DMS79 treated with DMSO at 0.1 percent for 48 hours (cell line): Measurements from ENCODE around the gene HLA-DRB1.
"Not testable (repeated sequence)": the region's sequence is repeated elsewhere in the genome, so short reads cannot be mapped to it uniquely, and the experiment has no call there.

ENCODE experiments used
- DNase-seq: peaks from one replicate; lab custom pipeline; 2025; lab: John Stamatoyannopoulos, UW

HLA-DRB1 gene

DNA sequence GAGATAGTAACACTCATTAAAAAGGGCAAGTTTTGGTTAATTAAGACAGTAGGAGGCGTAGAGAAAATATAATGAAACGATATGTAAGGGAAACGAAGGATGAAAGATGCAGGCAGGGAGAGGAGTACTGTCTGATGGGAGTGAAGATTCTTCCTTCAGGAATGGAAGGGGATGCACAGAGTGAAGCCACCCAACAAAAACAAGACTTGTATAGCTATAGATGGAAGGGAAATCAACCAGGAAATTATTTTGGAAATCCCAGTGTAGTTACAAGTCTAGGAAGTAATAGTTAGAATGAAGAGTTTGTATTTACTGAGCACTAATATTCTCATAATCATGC lies 19.7 kb upstream of the HLA-DRB1 start:
- no peak for DNase-seq

DNA sequence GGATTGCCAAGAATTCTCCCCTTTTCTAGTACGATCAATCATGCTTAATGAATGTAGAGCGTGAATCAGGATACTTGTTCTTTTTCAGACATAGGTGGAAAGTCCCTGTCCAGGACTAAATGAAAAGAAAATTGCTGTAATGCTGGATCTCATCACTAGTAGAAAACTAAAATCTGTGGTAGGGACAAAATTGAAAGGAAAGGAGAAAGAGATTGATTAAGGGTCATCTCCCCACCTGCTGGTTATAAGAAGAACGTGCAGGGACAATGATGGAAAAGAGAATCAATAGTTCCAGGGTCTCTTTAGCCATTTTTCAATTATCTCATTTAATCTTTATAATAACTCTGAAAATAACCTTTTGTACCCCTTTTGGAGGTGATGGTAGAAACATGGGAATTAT lies 18.7 kb upstream of the HLA-DRB1 start:
- no peak for DNase-seq

DNA sequence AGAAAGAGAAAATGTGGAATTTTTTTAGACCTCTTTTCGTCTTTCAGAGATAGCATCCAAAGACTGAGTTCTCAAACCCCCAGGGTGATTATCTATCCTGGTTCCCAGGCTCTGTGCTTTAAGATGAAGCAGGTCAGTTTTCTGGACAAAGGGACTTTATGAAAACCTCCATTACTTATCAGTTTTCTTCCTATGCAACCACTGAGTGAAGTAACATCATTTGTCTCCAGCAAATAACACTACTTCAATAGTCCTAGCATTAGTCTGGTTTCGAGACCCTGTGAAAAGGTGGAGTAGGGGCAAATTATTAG lies 18.3 kb upstream of the HLA-DRB1 start:
- DNase-seq: no peak

DNA sequence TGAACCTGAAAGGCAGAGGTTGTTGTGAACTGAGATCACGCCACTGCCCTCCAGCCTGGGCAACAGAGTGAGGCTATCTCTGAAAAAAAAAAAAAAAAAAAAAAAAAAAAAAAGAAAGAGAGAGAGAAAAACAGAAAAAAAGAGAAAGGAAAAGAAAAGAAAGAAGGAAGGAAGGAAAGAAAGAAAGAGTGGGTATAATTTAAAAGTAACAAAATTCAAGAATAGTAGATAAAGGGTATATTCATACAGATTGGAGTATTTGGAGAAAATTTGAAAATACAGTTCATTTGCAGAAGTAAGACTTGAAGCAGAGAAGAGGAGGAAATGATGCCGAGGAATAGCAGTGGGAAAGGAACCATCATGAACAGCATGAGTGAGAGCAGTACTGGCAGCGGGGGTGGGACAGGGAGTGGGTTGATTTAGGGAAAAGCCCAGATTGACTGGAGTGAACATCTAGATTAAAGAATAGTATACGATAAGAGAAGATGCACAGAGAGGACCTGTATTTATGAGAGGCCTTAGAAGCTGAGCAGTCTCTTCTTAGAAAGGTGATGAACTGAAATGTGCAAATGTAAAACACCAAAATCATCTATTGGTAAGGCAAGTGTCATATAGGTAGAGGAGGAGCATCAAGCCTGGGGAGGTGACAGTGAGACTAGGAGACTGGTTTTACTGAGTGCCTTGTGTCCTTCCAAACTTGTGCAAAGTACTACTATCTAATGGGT lies 17.8 kb upstream of the HLA-DRB1 start:
- DNase-seq: no peak

DNA sequence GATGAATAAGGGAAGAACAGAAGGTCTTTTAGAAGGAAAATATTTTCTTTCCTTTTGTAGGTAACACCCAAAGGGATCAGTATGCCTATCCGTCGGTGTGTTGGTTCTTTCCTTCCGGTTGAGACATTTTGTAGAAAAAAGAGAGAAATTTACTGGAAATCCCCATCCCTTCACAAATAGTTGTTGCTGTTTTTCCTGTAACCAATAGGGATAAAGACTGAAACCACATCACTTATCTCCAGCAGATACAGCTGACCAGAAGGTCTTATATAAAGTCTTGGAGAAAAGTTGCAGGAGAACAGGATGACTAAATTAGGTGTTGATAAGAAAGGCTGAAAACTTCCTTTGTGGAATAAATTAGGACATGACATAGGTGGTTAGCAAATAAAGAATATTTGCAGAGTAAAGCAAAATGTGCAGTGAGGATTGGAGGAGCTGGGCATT lies 14.8 kb upstream of the HLA-DRB1 start:
- DNase-seq: no peak

DNA sequence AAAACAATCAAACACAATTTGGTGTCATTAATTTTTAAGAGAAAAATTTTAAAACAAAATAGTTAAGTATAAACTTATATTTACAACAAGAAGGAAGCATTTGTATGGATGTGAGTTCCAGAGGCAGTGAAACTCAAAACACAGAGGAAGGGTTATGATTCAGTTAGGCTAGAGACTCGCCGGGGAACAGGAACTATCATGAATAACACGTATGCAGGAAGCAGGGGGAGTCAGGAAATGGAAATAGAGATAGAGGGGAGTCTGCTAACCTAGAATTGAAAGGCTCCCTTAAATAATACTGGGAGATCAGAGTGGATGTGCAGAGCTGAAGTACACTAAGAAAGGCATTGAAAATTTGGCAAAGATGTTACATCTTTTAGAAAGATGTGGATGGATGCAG lies 14.2 kb upstream of the HLA-DRB1 start:
- no peak for DNase-seq

GRCh38 chr6:32603222-32603621 lies 13.6 kb upstream of the HLA-DRB1 start:
- DNase-seq: no peak

DNA sequence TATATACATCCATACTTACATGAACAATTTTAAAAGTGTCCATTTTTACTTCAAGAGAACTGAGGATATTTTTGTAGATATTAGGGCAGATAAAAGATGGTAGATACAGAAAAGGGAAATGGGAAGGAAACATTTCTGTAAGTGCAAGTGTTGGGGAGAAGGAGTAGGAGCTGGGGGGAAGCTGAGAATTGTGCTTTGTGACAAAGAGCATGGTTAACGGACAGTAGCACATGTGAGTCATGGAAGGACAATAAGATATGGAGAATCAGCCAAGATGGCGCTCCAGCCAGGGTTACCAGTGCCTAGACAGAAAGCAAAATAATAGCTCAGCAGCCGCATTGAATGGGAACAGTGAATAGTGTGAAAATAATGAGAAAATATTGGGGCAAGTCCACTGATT lies 12.7 kb upstream of the HLA-DRB1 start:
- DNase-seq: no peak

- no peak for DNase-seq
Observed at GRCh38 chr6:32597024-32597423, 7.4 kb upstream of the HLA-DRB1 start.

DNA sequence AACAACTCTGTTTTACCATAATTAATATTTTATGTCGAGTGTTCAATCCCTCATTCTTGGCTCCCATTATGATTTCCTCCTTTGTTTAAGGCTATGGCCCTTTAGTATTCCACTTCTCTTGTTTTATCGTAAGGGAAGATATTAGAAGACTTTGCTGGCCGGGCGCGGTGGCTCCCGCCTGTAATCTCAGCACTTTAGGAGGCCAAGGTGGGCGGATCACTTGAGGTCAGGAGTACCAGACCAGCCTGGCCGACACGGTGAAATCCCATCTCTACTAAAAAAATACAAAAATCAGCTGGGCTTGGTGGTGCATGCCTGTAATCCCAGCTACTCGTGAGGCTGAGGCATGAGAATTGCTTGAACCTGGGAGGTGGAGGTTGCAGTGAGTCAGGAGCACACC lies 1.1 kb upstream of the HLA-DRB1 start:
- not testable (repeated sequence) for DNase-seq

- no peak for DNase-seq
Observed at GRCh38 chr6:32588156-32588555, 1.5 kb downstream of the HLA-DRB1 start.

DNA sequence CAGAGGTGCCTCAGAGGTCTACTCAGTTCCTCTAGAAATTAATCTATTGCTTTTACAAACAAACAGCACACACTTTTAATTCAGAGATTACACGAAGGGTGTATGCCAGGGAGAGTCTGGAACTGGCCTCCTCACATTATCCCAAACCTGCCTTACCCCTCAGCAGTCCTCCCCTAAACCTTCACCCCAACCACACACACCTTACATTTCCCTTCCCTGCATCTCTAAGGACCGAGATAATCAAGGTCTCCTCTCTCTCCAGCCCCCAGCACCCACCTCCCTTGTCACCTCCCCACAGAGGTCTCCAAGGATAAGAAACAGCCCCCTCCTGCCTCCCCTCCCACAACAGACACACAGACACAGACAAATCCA lies 6.1 kb downstream of the HLA-DRB1 start:
- DNase-seq: no peak

DNA sequence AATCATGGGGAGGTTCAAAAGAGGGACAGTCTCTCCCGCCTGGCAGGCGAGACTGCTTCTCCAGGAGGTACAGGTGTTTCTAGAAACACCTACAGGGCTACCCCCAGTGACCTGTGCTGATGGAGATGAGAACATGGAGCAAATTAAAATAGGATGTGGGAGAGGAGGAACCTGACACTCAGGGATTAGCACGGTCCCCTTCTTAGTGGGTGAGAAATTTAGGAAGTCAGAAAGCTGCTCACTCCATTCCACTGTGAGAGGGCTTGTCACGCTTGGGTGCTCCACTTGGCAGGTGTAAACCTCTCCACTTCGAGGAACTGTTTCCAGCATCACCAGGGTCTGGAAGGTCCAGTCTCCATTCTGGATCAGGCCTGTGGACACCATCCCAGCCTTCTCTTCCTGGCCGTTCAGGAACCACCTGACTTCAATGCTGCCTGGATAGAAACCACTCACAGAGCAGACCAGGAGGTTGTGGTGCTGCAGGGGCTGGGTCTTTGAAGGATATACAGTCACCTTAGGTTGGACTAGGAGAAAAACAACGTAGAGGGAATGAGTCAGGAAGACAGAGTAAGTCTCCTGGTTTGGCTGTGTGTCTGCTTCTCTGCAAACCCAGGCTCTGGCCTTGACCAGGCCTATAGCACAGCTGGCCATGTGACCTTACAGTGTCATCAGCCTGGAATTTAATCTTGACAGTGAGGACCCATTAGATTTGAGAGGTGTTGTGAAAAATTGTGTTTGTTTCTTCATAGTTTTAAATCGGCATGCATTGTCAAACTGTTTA lies 8.1 kb downstream of the HLA-DRB1 start:
- no peak for DNase-seq

GRCh38 chr6:32580593-32580992 lies 9.1 kb downstream of the HLA-DRB1 start:
- no peak for DNase-seq

- DNase-seq: no peak
Observed at GRCh38 chr6:32578962-32579361, 10.7 kb downstream of the HLA-DRB1 start.

DNA sequence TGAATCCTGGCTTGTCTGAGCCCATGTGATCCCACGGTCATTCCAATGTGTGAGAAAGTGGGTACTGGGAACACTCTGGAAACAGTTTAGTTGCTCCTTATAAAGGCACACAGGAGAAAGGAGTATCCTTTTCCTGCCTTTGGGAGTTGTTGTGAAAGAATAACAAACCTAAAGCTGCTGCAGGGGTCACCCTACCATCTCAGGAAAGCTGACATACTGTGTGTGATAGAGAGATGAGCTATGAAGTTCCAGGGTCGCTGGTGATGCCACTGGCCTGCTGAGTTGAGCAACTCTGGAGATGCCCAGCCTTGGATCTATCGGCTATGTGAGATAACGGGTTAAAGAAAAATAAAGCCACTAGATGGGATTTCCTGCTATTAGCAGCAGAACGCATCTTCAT lies 12.2 kb downstream of the HLA-DRB1 start:
- not testable (repeated sequence) for DNase-seq

- no peak for DNase-seq
Observed at GRCh38 chr6:32576250-32576649, 13.4 kb downstream of the HLA-DRB1 start.

- DNase-seq: no peak
Observed at GRCh38 chr6:32570363-32570905, 19.2 kb downstream of the HLA-DRB1 start.

DNA sequence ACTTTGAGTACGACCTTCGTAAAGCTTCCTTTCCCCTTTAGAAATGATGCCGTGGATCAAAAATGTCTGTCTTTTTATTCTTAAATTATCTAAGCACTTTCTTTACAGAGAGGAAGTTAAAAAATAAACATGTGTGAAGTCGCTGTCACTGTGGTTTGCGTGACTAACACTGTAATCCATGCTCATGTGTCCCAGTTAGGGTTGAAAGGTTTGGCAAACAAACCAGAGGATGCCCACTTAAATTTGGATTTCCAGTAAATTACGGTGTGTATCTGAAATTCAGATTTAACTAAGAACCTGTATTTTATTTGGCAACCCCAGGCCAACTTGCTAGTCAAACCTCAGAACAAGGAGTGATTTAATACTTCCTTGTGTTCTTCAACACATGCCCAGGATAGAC lies 21.1 kb downstream of the HLA-DRB1 start:
- DNase-seq: no peak

DNA sequence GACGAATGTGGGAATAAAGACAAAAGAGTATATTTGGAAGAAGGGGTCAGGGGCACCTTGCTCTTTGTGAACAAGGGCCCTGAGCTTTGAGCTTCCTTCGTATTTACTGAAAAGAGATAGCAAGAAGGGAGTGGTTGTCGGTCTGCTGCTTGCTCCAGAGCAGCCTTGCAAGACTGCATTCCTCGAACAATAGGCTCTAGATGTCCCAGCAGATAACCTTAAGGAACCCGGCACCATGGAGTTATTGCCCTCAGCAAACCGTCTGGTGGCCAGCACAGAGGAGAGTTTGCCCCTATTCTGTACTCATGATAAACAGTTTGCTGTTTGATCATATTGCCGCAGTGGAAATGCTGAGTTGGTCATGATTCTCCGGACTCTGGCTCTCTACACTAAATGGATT lies 22.7 kb downstream of the HLA-DRB1 start:
- no peak for DNase-seq

GRCh38 chr6:32565511-32565910 lies 24.1 kb downstream of the HLA-DRB1 start:
- DNase-seq: no peak

GRCh38 chr6:32562940-32563339 lies 26.7 kb downstream of the HLA-DRB1 start:
- DNase-seq: no peak

DNA sequence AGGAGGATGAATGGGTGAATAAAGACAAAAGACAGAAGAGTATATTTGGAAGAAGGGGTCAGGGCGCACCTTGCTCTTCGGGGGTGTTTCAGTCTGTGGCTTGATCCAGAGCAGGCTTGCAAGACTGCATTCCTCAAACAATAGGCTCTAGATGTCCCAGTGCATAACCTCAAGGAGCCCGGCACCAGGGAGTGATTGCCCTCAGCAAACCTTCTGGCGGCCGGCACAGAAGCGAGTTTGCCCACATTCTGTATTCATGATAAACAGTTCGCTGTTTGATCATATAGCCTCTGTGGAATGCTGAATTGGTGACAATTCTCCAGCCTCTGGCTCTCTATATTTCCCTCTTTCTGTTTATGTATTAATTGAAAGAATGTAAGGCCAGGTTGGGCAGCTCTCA lies 29.9 kb downstream of the HLA-DRB1 start:
- no peak for DNase-seq
